ENCODE data around the gene KIFAP3.

DNA sequence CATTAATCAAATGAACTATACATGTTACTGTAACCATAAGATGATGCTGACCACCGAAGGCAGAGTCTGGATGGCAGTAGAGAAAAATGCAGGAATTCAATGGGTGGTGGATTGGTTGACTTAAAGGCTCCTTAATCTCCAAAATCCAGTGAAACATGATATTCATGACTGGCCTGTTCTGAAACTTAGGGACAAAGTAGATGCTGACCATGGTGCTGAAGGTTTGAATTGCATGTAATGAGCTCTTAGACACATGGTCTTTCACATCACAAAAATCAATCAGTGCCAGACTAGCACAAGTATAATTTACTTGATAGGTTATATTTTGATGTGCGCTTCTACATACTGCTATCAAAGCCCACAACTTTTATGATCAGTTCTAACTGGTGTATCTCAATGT is 40.4 kb upstream of the KIFAP3 start:
- TF ChIP-seq, protein P1, sequence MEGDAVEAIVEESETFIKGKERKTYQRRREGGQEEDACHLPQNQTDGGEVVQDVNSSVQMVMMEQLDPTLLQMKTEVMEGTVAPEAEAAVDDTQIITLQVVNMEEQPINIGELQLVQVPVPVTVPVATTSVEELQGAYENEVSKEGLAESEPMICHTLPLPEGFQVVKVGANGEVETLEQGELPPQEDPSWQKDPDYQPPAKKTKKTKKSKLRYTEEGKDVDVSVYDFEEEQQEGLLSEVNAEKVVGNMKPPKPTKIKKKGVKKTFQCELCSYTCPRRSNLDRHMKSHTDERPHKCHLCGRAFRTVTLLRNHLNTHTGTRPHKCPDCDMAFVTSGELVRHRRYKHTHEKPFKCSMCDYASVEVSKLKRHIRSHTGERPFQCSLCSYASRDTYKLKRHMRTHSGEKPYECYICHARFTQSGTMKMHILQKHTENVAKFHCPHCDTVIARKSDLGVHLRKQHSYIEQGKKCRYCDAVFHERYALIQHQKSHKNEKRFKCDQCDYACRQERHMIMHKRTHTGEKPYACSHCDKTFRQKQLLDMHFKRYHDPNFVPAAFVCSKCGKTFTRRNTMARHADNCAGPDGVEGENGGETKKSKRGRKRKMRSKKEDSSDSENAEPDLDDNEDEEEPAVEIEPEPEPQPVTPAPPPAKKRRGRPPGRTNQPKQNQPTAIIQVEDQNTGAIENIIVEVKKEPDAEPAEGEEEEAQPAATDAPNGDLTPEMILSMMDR (IDR thresholded peaks at IDR 0.05), result no peak
- TF ChIP-seq EZH2 (IDR thresholded peaks at IDR 0.05; ENCODE audit: borderline replicate concordance, insufficient read depth, low read depth, low read length, poor library complexity, severe bottlenecking), result no peak
